AML-193 (cell line): ENCODE measurements around the gene NLRP3.
A peak's percentile ranks its signal among the peaks of the same experiment; 100 is the strongest.
"Not testable (repeated sequence)": the region's sequence is repeated elsewhere in the genome, so short reads cannot be mapped to it uniquely, and the experiment has no call there.

Experiments
- DNase-seq, 2 experiments: peaks; one replicate each; lab custom pipeline; 2025; lab: John Stamatoyannopoulos, UW

Gene NLRP3

GRCh38 chr1:247390996-247391395, 25.0 kb upstream of the NLRP3 start:
- no peak for DNase-seq

GRCh38 chr1:247392088-247392487, 23.9 kb upstream of the NLRP3 start:
- no peak for DNase-seq

- not testable (repeated sequence) for DNase-seq
Measured at GRCh38 chr1:247395075-247395474, 20.9 kb upstream of the NLRP3 start.

GRCh38 chr1:247400685-247401084, 15.3 kb upstream of the NLRP3 start:
- DNase-seq, result no peak

GRCh38 chr1:247401310-247402119, 14.5 kb upstream of the NLRP3 start:
- no peak for DNase-seq

GRCh38 chr1:247402120-247402675, 13.8 kb upstream of the NLRP3 start:
- no peak for DNase-seq

GRCh38 chr1:247406014-247406656, 9.8 kb upstream of the NLRP3 start:
- no peak for DNase-seq

- DNase-seq, result peak; percentile 87 to 88
Measured at GRCh38 chr1:247407180-247407616, 8.8 kb upstream of the NLRP3 start.

GRCh38 chr1:247408100-247408499, 7.9 kb upstream of the NLRP3 start:
- DNase-seq, result no peak

- DNase-seq, result no peak
Measured at GRCh38 chr1:247409869-247410544, 6.0 kb upstream of the NLRP3 start.

GRCh38 chr1:247411621-247412327, 4.2 kb upstream of the NLRP3 start:
- peak; percentile 85 to 87 for DNase-seq

- DNase-seq, result peak in 1 of 2 experiments; percentile 38
Measured at GRCh38 chr1:247417831-247418230, 1.9 kb downstream of the NLRP3 start.

- DNase-seq, result peak; percentile 48 to 61
Measured at GRCh38 chr1:247419336-247419735, 3.4 kb downstream of the NLRP3 start.

GRCh38 chr1:247421074-247421473, 5.1 kb downstream of the NLRP3 start:
- no peak for DNase-seq

- no peak for DNase-seq
Measured at GRCh38 chr1:247429496-247429895, 13.5 kb downstream of the NLRP3 start.

GRCh38 chr1:247430434-247430833, 14.5 kb downstream of the NLRP3 start:
- DNase-seq, result no peak

- DNase-seq, result peak in 1 of 2 experiments; percentile 9
Measured at GRCh38 chr1:247431643-247432042, 15.7 kb downstream of the NLRP3 start.

GRCh38 chr1:247434005-247434404, 18.0 kb downstream of the NLRP3 start:
- DNase-seq, result no peak

- no peak for DNase-seq
Measured at GRCh38 chr1:247435030-247435758, 19.2 kb downstream of the NLRP3 start.

- no peak for DNase-seq
Measured at GRCh38 chr1:247435759-247436147, 19.8 kb downstream of the NLRP3 start.
